ENCODE measurements around the gene RETREG3. TPM values are rescaled to one million over a fixed set of nuclear protein-coding genes. Genes with fewer than 3 reads are reported as not detected.

RETREG3 gene
- total and polyA plus RNA-seq, 2 of the 13 experiments (the other 11 are each of a cell fraction or from before 2014, with no cell fraction given), result 47.0 to 55.8 TPM

DNA sequence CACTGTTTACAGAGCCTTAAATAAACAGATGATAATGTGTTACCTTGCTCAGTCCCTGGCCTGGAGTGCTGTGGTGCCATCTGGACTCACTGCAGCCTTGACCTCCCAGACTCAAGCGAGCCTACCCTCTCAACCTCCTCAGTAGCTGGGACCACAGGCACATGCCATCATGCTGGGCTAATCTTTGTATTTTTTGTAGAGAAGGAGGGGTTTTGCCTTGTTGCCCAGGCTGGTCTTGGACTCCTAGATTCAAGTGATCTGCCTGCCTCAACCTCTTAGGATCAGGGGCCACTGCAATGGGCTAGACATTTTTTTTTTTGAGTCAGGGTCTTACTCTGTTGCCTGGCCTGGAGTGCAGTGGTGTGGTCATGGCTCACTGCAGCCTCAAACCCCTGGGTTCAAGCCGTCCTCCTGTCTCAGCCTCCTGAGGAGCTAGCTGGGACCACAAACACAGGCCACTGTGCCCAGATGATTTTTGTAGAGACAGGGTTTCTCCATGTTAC is 78.2 kb downstream of the RETREG3 start (continued):
- no peak for TF ChIP-seq AKNA (CRISPR knock-in tag; IDR thresholded peaks at IDR 0.05; ENCODE audit: borderline replicate concordance)
- peak; percentile 4; the same call in 1 of the 2 replicates for TF ChIP-seq ZKSCAN1 (IDR thresholded peaks at IDR 0.05; ENCODE audit: low read length)
- peak; percentile 63; the same call in 1 of the 2 replicates for TF ChIP-seq DRAP1 (CRISPR knock-in tag; IDR thresholded peaks at IDR 0.05)
- no peak for TF ChIP-seq ZSCAN30 (CRISPR knock-in tag; IDR thresholded peaks at IDR 0.05)
- peak; percentile 79 for TF ChIP-seq RERE (CRISPR knock-in tag; IDR thresholded peaks at IDR 0.05; ENCODE audit: low read depth)
- TF ChIP-seq, protein P1, sequence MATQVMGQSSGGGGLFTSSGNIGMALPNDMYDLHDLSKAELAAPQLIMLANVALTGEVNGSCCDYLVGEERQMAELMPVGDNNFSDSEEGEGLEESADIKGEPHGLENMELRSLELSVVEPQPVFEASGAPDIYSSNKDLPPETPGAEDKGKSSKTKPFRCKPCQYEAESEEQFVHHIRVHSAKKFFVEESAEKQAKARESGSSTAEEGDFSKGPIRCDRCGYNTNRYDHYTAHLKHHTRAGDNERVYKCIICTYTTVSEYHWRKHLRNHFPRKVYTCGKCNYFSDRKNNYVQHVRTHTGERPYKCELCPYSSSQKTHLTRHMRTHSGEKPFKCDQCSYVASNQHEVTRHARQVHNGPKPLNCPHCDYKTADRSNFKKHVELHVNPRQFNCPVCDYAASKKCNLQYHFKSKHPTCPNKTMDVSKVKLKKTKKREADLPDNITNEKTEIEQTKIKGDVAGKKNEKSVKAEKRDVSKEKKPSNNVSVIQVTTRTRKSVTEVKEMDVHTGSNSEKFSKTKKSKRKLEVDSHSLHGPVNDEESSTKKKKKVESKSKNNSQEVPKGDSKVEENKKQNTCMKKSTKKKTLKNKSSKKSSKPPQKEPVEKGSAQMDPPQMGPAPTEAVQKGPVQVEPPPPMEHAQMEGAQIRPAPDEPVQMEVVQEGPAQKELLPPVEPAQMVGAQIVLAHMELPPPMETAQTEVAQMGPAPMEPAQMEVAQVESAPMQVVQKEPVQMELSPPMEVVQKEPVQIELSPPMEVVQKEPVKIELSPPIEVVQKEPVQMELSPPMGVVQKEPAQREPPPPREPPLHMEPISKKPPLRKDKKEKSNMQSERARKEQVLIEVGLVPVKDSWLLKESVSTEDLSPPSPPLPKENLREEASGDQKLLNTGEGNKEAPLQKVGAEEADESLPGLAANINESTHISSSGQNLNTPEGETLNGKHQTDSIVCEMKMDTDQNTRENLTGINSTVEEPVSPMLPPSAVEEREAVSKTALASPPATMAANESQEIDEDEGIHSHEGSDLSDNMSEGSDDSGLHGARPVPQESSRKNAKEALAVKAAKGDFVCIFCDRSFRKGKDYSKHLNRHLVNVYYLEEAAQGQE (IDR thresholded peaks at IDR 0.05; ENCODE audit: borderline replicate concordance in 1 of 2, low read depth in 1 of 2, low read length in 2 of 2), result peak in 1 of 2 experiments; percentile 47; a peak in 1 of 4 replicates
- no peak for TF ChIP-seq ELF4 (CRISPR knock-in tag; IDR thresholded peaks at IDR 0.05; ENCODE audit: borderline replicate concordance)
- TF ChIP-seq DNMT1 (CRISPR knock-in tag; IDR thresholded peaks at IDR 0.05), result no peak; the same call in 1 of the 2 replicates
- no peak for TF ChIP-seq ZNF280D (CRISPR knock-in tag; IDR thresholded peaks at IDR 0.05)
- no peak for TF ChIP-seq GATA4 (IDR thresholded peaks at IDR 0.05; ENCODE audit: borderline replicate concordance, low read depth)

Data from HepG2 (cell line).